Activated gamma-delta T cell treated with anti-CD3 and anti-CD28 coated beads, Interleukin-2, amount 50 U/mL, for 16 hours (primary cell): Measurements from ENCODE around the gene MUC20.
"Not testable (repeated sequence)": the region's sequence is repeated elsewhere in the genome, so short reads cannot be mapped to it uniquely, and the experiment has no call there.

Experiments
- DNase-seq: peaks from one replicate; pipeline ENCODE4 v3.0.0-alpha.2; 2020; ENCODE audit warnings: low read depth

The MUC20 gene

GRCh38 chr3:195720831-195721506 lies at the start of gene MUC20:
TSS of gene MUC20 (plus strand) at chr3:195720978. CDS start at chr3:195721008, 30 bp downstream.
- DNase-seq = not testable (repeated sequence)

- not testable (repeated sequence) for DNase-seq
These were observed 49.5 kb upstream of the MUC20 start for GRCh38 chr3:195671283-195671682.

GRCh38 chr3:195673711-195674110 lies 47.1 kb upstream of the MUC20 start:
- not testable (repeated sequence) for DNase-seq

GRCh38 chr3:195678391-195679015 lies 42.3 kb upstream of the MUC20 start:
- not testable (repeated sequence) for DNase-seq

GRCh38 chr3:195680690-195681089 lies 40.1 kb upstream of the MUC20 start:
- not testable (repeated sequence) for DNase-seq

GRCh38 chr3:195681458-195682103 lies 39.2 kb upstream of the MUC20 start:
- not testable (repeated sequence) for DNase-seq

- DNase-seq = not testable (repeated sequence)
These were observed 38.6 kb upstream of the MUC20 start for GRCh38 chr3:195682104-195682742.

- not testable (repeated sequence) for DNase-seq
These were observed 36.9 kb upstream of the MUC20 start for GRCh38 chr3:195683722-195684526.

GRCh38 chr3:195684527-195685257 lies 36.1 kb upstream of the MUC20 start:
- DNase-seq = not testable (repeated sequence)

GRCh38 chr3:195686537-195687208 lies 34.1 kb upstream of the MUC20 start:
- not testable (repeated sequence) for DNase-seq

GRCh38 chr3:195687209-195687760 lies 33.5 kb upstream of the MUC20 start:
- DNase-seq = not testable (repeated sequence)

GRCh38 chr3:195688471-195689183 lies 32.2 kb upstream of the MUC20 start:
- not testable (repeated sequence) for DNase-seq

GRCh38 chr3:195689184-195690070 lies 31.4 kb upstream of the MUC20 start:
- not testable (repeated sequence) for DNase-seq

- no peak for DNase-seq
These were observed 29.8 kb upstream of the MUC20 start for GRCh38 chr3:195690951-195691350.

GRCh38 chr3:195691596-195692353 lies 29.0 kb upstream of the MUC20 start:
- not testable (repeated sequence) for DNase-seq

- no peak for DNase-seq
These were observed 28.5 kb upstream of the MUC20 start for GRCh38 chr3:195692354-195692685.

- DNase-seq = no peak
These were observed 27.9 kb upstream of the MUC20 start for GRCh38 chr3:195692781-195693427.
